ENCODE measurements around the gene CMIP.

Gene CMIP

GRCh38 chr16:81589975-81590650 lies 145.5 kb downstream of the CMIP start:
- no peak for DNase-seq

DNA sequence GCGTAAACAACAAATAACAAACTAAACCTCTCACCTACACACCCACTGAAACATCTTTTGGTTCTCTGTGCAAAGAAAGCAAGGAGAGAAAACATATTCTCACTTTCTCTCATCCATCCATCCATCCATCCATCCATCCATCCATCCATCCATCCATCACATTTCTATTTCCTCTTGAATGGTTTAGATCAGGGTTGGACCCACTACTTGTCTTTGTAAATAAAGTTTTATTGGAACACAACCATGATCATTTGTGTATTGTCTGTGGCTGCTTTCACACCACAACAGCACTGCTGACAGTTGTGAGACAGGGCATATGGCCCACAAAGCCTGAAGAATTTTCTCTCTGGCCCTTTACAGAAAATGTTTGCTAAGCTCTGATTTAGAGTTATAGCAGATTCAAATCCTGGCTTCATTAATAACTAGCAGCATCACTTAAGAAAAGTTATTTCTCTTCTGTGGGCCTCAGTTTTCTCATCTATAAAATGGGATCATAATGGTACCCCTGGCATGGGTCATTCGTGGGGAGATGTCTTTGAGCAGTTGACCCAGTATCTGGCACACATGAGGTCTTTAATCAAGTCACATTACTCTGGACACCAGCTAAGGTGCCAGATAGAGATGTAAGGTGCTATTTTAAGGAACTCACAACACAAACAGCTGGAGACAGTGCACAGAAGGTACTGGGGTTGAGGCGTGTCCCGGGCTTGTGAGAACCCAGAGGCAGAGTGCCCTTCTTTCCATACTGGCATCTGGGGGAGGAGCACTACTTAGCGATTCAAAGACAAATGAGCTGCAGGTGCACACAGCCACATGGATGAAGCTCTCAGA lies 146.3 kb downstream of the CMIP start:
- no peak for DNase-seq

DNA sequence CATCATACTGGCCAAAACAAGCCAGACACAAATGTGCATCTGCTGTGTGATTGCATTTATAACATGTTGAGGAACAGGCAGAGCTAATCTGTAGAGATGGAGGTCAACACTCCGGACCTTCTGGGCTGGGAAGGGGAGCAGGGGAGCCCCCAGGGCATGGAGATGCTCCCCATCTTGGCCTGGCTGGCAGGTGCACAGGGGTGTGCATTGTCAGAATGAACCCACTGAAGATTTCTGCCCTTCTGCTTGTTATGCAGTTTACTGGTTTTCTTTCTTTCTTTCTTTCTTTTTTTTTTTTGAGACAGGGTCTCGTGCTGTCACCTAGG lies 146.9 kb downstream of the CMIP start:
- DNase-seq: no peak

DNA sequence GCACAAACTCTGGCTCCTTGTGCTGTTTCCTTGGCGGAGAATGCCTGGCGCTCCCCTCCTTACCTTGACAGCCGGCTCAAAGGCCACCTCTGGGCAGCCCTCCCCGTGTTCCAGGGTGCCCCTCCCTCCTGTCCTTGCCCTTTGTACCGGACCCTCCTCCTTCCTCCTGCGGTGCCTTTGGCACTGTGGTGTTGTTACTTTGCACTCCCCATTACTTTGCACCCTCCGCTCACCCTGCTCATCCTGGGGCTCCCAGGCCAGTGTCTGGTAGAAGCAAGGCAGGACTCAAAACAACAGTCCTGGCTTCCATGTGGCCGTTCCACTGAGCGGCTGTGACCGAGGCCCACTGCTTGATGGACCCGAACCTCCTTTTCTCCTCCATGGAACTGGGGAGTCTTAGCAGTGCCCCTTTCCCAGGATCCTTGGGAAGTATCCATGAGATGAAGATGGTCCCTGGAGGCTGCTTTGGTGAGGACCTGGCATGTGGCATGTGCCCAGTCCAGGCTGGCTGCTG lies 147.8 kb downstream of the CMIP start:
- no peak for DNase-seq

DNA sequence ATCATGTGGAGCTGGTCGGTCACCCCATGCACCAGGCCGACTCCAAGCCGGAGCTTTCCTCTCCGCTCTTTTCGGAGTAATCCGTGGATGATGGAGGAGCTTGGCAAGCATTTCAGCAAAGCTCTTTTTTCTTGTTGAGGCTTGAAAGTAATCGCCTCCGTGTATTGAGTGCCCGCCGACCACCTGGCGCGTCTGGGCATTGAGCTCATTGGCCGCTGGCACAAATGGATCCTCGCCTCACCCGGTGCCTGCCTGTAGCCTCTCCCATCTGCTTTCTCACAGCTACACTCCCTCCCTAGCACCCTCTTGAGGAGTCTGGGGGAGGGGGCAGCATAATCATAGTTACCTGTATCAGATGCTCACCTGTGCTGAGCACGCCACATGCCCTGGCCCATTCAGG lies 148.9 kb downstream of the CMIP start:
- no peak for DNase-seq

DNA sequence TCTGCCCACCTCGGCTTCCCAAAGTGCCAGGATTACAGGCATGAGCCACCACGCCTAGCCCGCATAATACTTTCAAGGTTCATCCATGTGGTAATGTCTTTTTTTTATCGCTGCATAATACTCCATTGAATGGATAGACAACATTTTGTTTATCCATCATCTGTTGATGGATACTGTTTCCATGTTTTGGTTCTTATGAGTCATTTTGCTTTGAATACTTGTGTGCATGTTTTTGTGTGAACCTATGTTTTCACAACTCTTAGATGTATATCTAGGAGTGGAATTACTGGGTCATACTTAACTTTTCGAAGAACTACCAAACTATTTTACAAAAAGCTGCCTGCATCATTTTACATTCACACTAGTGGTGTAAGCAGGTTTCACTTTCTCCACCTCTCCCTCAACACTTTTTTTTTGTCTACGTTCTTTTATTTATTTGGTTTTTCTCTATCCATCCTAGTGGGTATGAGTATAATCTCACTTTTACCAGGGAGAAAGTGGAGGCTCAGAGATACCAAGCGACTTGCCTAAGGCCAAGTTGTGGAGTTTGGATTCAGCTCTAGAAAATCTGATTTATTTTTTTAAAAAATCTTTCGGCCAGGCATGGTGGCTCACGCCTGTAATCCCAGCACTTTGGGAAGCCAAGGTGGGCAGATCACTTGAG lies 151.2 kb downstream of the CMIP start:
- DNase-seq: peak in 1 of 5 donors; percentile 58

GRCh38 chr16:81597079-81597658 lies 152.6 kb downstream of the CMIP start:
- DNase-seq: no peak

GRCh38 chr16:81598083-81598482 lies 153.5 kb downstream of the CMIP start:
- DNase-seq: no peak

DNA sequence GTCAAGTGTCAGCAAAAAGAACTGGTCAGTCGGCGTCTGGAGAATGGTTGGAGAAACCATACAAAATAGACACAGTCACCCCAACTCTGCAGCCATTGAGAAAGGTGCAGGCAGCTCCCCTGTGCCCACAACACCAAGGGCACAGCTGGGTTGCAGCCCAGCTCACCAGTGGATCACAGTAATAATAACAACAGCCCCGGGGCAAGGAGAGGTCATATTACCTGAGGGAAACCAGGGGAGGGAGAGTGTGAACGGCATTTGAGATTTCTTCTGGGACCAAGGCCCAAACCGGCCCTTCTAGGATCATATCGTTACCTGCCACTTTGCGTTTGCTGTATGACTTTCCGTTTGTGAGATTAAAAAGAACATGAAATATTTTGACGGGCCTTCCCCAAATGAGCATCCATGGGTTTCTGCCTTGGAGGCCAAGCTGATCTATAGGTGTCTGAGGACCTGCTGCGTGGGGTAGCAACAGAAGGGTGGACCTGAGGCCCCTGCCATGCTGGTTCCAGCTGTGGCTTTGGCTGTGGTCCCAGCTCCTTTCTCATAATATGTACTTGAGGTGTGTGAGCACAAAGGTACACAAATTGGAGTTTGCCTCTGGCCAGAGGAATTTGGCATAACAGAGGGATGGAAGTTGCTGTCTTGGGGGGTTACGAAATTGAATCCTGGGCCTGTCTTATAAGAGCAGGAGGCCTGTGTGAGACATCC lies 154.6 kb downstream of the CMIP start:
- no peak for DNase-seq

- DNase-seq: no peak
Measured at GRCh38 chr16:81600275-81600674, 155.7 kb downstream of the CMIP start.

DNA sequence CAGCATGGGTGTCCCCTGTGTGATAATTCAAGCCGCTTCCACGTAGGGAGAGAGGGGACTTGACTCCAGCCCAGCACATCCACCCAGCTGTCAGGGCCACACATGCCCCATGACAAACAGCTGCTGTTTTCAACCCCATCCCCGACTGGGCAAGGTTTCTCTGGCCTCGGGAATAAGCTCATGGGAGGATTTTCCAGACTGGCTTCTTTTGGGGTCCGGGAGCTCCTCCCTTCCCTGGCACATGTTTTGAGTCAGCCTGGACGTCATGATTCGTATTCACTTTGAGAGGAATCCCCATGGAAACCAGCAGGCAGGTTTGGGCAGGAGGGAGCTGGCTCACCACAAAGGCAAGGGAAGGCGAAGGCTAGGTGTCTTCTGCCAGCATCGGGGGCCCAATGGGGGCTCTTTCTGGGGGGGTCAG lies 156.4 kb downstream of the CMIP start:
- DNase-seq: no peak

- no peak for DNase-seq
Measured at GRCh38 chr16:81601601-81602255, 157.1 kb downstream of the CMIP start.

GRCh38 chr16:81602256-81602776 lies 157.7 kb downstream of the CMIP start:
- no peak for DNase-seq

DNA sequence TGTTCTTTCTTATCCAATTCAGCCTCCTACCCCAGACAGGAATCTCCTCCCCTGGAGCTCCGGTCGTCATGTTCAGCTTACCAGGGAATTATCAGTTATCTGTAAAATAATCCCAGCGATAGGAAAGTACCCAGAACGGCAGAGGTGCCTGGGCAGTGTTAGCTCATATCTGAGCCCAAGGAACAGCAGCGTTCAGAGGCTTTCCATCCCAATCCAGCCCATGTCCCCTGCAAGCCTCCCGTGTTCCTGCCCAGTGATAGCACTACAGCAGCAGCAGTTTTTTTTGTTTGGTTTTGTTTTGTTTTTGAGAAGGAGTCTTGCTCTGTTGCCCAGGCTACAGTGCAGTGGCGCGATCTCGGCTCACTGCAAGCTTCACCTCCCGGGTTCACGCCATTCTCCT lies 158.2 kb downstream of the CMIP start:
- DNase-seq: no peak

- no peak for DNase-seq
Measured at GRCh38 chr16:81604960-81605383, 160.4 kb downstream of the CMIP start.

DNA sequence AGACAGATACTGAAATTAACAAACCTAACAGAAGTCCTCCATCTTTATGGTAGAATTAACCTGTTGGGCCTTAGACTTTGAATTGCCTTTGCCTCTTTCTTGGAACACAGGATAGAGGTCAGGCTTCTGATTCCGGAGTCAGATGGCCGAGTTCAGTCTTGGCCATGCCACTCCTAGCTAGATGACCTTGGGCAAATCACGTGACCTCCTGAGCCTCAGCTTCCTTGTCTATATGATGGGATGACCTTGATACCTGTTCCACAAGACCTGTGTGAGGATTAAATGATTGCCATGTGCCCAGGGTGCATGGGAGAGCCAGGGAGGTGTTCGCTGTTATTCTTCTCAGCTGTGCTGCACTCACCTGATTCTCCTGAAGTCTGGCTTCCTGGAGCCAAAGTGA lies 161.4 kb downstream of the CMIP start:
- DNase-seq: no peak

GRCh38 chr16:81607006-81607405 lies 162.4 kb downstream of the CMIP start:
- no peak for DNase-seq

DNA sequence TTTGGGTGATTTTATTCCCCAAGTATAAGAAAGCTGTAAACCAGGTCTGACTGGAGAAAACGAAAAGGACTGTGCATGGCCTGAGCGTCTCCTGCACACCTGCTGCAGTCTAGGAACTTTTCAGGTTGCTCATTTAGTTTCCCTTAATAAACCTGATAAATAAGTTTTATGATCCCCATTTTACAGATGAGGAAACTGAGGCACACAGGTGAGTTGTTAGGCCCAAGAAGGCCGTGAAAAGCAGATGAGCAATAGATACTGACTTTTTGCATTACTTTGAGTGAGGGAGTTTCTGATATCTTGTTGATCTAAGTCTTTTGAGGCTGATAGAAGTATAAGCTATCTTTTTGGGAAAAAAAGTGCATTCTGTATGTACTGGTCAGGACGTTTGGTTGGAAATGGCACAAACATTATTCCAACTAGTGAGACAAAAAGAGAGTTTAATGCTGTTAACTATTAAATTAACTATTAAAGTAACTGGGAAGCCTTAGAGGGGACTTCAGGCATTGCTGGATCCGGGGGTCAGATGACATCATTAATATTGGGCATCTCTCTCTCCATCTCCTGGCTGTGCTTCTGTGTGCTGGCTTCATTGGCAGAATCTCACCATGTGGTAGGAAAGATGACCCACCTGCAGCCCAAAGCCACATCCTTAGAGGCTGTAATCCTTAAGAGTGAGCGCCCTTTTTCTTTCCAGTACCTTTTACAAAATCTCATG lies 163.4 kb downstream of the CMIP start:
- DNase-seq: no peak

DNA sequence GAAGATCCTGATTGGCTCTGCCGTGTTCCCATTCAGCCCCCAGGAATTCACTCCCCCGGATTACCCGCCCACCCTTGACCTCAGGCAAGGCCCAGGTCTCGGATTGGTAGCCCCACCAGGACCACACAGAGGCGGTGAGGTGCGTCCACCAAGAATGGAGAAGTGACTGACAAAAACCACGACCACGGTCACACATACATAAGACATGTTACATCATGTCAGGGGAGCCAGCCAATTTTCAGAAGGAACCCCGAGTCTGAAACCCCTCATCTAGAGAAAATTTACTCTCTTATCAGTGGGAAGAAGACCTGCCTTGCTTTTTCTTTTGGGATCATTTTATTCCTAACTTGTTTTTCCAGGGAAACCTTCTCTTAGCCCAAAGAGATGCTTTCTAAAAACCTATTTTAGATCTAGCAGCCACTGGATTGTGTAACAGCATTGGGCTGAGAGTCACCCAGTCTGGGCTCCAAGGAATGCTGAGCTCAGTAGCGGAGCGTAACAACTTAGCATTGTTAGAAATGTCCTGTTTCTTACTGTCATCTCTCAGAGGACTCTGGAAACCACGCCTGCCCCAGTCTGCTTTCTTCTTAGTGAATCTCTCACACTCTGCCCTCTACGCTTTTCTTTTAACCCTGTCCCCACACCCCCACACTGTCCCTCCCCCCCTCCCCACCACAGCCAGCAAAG lies 164.1 kb downstream of the CMIP start:
- no peak for DNase-seq

- DNase-seq: no peak
Measured at GRCh38 chr16:81609323-81609892, 164.8 kb downstream of the CMIP start.

All from T-helper 1 cell (primary cell).